GM18951 (cell line): ENCODE results near the gene RABGAP1.

Experiments
- POLR2A ChIP-seq: IDR thresholded peaks from 4 replicates; pipeline ENCODE4 v1.6.1; 2011; ENCODE audit warnings: mild to moderate bottlenecking; ENCODE audit not compliant: insufficient read length, insufficient read depth; ENCODE audit errors: extremely low read depth
- in situ Hi-C: fragments of 300-500 bp; cut with MboI; formaldehyde crosslinking; loops from one replicate; pipeline ENCODE4 v1.12.0; 2022; ENCODE audit warnings: low sequenced_read_pairs, mixed read lengths, inconsistent platforms; ENCODE audit not compliant: unreplicated experiment

RABGAP1 gene

DNA sequence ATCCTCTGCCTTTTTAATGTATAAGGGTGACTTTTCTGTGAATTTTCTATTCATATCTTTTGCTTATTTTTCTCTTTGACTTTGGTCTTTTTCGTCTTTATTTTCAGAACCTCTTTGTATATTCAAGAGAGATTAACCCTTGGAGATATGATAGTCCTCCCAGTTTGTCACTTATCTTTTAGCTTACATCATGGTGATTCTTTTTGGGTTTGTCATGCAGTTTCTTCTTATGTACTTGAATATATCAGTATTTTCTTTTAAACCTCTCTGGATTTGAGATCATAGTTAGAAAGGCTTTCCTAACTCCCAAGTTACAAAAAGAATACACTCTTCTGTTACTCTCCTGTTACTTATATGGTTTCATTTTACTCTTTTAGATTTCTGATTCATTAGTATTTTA lies 65.1 kb downstream of the RABGAP1 start:
- no peak for TF ChIP-seq POLR2A
- in situ Hi-C loops = no loop called here

DNA sequence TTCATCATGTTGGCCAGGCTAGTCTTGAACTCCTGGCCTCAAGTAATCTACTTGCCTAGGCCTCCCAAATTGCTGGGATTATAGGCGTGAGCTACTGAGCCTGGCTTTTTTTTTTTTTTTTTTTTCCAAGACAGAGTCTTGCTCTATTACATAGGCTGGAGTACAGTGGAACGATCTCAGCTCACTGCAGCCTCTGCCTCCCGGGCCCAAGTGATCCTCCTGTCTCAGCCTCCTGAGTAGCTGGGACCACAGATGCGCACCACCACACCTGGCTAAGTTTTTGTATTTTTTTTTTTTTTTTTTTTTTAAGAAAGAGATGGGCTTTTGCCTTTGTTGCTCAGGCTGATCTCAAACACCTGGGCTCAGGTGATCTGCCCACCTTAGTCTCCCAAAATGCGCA lies 66.4 kb downstream of the RABGAP1 start:
- no peak for TF ChIP-seq POLR2A
- in situ Hi-C loops = no loop called here

GRCh38 chr9:123008909-123009308 lies 68.1 kb downstream of the RABGAP1 start:
- TF ChIP-seq POLR2A = no peak
- in situ Hi-C loops = no loop called here

DNA sequence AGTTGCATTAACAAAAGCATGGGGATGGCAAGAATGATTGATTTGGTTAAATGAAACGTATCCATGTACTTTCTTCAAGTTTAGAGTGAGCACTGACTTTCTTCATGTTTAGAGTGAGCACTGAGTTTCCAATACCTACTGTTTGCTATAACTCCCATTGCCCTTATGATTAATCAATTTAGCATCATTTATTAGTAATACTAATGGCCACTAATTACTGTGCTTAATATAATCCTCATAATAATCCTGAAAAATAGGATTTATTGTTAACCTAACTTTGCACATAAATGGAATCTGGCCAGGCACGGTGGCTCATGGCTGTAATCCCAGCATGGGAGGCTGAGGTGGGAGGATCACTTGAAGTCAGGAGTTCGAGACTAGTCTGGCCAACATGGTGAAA lies 70.6 kb downstream of the RABGAP1 start:
- no peak for TF ChIP-seq POLR2A
- in situ Hi-C loops = no loop called here

DNA sequence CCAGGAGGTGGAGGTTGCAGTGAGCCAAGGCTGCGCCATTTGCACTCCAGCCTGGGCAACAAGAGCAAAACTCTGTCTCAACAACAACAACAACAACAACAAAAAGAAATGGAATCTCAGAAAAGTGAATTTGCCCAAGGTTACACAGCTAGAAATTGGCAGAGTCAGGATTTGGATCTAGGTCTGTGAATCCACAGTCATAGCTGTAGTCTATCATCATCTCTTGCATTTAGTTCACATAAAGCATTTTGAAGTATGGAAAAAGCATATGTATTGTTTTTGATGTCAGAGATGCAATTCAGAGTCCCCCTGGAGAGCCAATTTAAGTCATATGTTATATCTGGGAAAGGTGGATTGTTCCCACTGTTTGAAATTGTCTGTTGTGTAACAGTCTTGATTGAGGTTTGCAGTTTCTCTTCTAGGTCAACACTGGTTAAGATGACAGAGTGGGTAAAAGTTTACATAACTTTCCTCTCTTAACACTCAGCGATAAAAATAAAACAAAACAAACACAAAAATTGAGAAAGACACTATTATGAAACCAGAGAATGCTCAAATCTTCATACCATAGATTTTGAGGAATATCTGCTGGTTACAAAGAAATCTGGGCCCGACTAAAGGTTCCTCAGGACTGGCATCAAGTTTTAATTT lies 71.2 kb downstream of the RABGAP1 start:
- no peak for TF ChIP-seq POLR2A
- in situ Hi-C loops = no loop called here

- no peak for TF ChIP-seq POLR2A
- in situ Hi-C loops = no loop called here
Measured at GRCh38 chr9:123016631-123017030, 75.8 kb downstream of the RABGAP1 start.

DNA sequence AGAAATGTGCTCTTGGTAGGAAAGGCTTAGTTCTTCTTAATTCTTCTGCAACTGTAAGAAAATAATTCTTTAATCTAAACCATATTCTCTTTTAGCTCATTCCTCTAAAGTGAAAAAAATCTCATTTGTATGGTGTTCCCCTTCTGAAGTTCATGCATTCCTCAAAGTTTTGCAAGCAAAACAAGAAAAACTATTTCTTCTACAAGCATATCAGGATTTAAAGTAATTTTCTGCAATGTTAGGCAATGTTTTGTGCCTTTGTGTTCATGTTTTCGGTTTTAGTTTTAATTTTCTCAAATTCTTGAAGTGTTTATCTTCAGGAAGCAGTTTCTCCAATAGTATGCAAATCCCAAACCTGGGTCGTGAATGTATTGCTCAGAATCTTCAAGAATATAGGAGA lies 80.0 kb downstream of the RABGAP1 start:
- no peak for TF ChIP-seq POLR2A
- in situ Hi-C loops = no loop called here

- in situ Hi-C loops = no loop called here
- no peak for TF ChIP-seq POLR2A
Measured at GRCh38 chr9:123026425-123026824, 85.6 kb downstream of the RABGAP1 start.

- in situ Hi-C loops = no loop called here
- TF ChIP-seq POLR2A = no peak
Measured at GRCh38 chr9:123027517-123027916, 86.7 kb downstream of the RABGAP1 start.

DNA sequence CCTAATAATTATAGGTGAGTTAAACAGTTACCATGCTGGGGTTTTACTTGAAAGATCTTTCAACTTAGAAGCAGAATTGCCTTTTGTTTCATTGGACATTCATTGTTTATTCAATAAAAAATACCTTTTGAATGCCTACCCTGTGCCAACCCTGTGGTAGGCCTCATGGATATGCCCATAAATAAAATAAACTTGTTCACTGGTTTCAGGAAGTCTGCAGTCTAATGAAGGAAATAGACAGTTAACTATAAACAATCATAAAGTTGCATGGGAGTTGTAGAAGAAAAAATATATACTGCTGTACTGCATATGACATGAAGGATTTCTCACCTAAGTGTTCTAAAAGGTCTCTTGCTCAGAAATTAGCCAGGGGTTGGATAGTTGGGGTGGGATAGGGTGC lies 87.3 kb downstream of the RABGAP1 start:
- in situ Hi-C loops = no loop called here
- no peak for TF ChIP-seq POLR2A

- TF ChIP-seq POLR2A = no peak
- in situ Hi-C loops = no loop called here
Measured at GRCh38 chr9:123028973-123029372, 88.2 kb downstream of the RABGAP1 start.

DNA sequence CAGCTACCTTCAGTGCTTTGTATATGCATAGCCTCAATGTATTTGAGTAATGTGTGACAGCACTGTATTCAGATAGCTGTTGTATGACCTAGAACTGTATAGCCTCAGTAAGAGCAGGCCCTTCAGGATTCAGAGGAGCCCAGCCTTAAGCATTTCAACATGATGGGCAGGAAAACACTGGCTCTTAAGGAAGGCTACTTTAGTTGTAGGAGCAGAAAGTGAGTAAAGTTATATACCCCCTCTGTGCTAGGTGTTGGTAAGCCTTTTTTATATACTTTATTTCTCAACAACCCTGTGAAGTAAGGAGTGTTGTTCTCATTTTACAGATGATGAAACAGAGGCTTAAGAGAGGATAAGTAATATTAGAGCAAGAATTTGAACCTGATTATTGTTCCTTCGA lies 91.1 kb downstream of the RABGAP1 start:
- in situ Hi-C loops = no loop called here
- no peak for TF ChIP-seq POLR2A

GRCh38 chr9:123033352-123033751 lies 92.5 kb downstream of the RABGAP1 start, which contains the start of gene GPR21:
Gene GPR21, plus strand, starts transcription at chr9:123033667. Its CDS starts 900 bp downstream, at chr9:123034567.
- in situ Hi-C loops = no loop called here
- TF ChIP-seq POLR2A = no peak

- no peak for TF ChIP-seq POLR2A
- in situ Hi-C loops = no loop called here
Measured at GRCh38 chr9:123033864-123034601, 93.2 kb downstream of the RABGAP1 start.

DNA sequence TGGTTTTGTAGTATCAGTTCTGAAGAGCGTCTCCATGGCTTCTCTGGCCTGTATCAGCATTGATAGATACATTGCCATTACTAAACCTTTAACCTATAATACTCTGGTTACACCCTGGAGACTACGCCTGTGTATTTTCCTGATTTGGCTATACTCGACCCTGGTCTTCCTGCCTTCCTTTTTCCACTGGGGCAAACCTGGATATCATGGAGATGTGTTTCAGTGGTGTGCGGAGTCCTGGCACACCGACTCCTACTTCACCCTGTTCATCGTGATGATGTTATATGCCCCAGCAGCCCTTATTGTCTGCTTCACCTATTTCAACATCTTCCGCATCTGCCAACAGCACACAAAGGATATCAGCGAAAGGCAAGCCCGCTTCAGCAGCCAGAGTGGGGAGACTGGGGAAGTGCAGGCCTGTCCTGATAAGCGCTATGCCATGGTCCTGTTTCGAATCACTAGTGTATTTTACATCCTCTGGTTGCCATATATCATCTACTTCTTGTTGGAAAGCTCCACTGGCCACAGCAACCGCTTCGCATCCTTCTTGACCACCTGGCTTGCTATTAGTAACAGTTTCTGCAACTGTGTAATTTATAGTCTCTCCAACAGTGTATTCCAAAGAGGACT lies 94.2 kb downstream of the RABGAP1 start:
- no peak for TF ChIP-seq POLR2A

More for the DNA sequence above, 94.2 kb downstream of the RABGAP1 start:
- in situ Hi-C loops = no loop called here
